RPMI7951 (cell line): Measurements from ENCODE around the gene SPINK2. TPM values are rescaled to one million over a fixed set of nuclear protein-coding genes. Genes with fewer than 3 reads are reported as not detected.

Experiments used
- DNase-seq: peaks from one replicate; pipeline ENCODE4 v3.0.0-alpha.2; 2012; ENCODE audit warnings: low read depth
- total RNA-seq: library from RNA; depleted of rRNA; stranded (reverse); fragments of >200 nt; shearing (Covaris generic); gene quantifications from 2 replicates; pipeline ENCODE4 v1.2.3, GENCODE V29; 2014

The SPINK2 gene
- total RNA-seq, 1 experiment from 2014 or later, result not detected

GRCh38 chr4:56799824-56800756 lies 21.4 kb downstream of the SPINK2 start:
- peak; percentile 70 for DNase-seq

GRCh38 chr4:56799161-56799759 lies 22.2 kb downstream of the SPINK2 start:
- no peak for DNase-seq

- DNase-seq, result no peak
Observed at GRCh38 chr4:56796211-56796610, 25.3 kb downstream of the SPINK2 start.

GRCh38 chr4:56791316-56791715 lies 30.2 kb downstream of the SPINK2 start:
- DNase-seq, result no peak

- DNase-seq, result no peak
Observed at GRCh38 chr4:56790691-56791091, 30.8 kb downstream of the SPINK2 start.

GRCh38 chr4:56788081-56788480 lies 33.4 kb downstream of the SPINK2 start:
- no peak for DNase-seq

GRCh38 chr4:56787380-56787779 lies 34.1 kb downstream of the SPINK2 start:
- no peak for DNase-seq

GRCh38 chr4:56786955-56787354 lies 34.5 kb downstream of the SPINK2 start:
- DNase-seq, result peak; percentile 65

- peak; percentile 38 for DNase-seq
Observed at GRCh38 chr4:56783986-56784385, 37.5 kb downstream of the SPINK2 start.

- no peak for DNase-seq
Observed at GRCh38 chr4:56782019-56782418, 39.5 kb downstream of the SPINK2 start.

- no peak for DNase-seq
Observed at GRCh38 chr4:56773346-56773745, 48.2 kb downstream of the SPINK2 start.

GRCh38 chr4:56772134-56772533 lies 49.4 kb downstream of the SPINK2 start:
- DNase-seq, result no peak

- DNase-seq, result no peak
Observed at GRCh38 chr4:56768763-56769162, 52.7 kb downstream of the SPINK2 start.

- DNase-seq, result no peak
Observed at GRCh38 chr4:56768316-56768715, 53.2 kb downstream of the SPINK2 start.

GRCh38 chr4:56767567-56767966 lies 53.9 kb downstream of the SPINK2 start:
- DNase-seq, result no peak

- peak; percentile 45 for DNase-seq
Observed at GRCh38 chr4:56764775-56765174, 56.7 kb downstream of the SPINK2 start.

GRCh38 chr4:56764223-56764622 lies 57.3 kb downstream of the SPINK2 start:
- DNase-seq, result no peak

- DNase-seq, result no peak
Observed at GRCh38 chr4:56762484-56763250, 58.8 kb downstream of the SPINK2 start.

- DNase-seq, result no peak
Observed at GRCh38 chr4:56760183-56760582, 61.3 kb downstream of the SPINK2 start.
